K562 (cell line): ENCODE data around the gene VAT1L. TPM values are rescaled to one million over a fixed set of nuclear protein-coding genes. Genes with fewer than 3 reads are reported as not detected.

Experiments used
- ATAC-seq: fragments of 200-7000 bp; cut with Tn5 transposase; 3 replicates; pipeline ENCODE4 v1.9.1; 2020; ENCODE audit warnings: moderate library complexity
- BruUV-seq: library from RNA; stranded (reverse); fragments of 400-500 nt; replicated peaks from 2 replicates; lab custom pipeline; 2021; lab: Mats Ljungman, UMichigan
- CTCF ChIA-PET: fragments of 300-600 bp; formaldehyde crosslinking; extraction: SDS; loops from one replicate; lab custom pipeline; 2021; ENCODE audit warnings: low intra/inter-chr PET ratio; lab: Yijun Ruan, JAX
- POLR2A ChIA-PET: fragments of 300-600, 350-650 bp; sonication (Branson Sonifier 250); formaldehyde crosslinking; extraction: SDS; loops from one replicate; lab custom pipeline; 2021; ENCODE audit warnings: antibody characterized with exemption, inconsistent platforms; lab: Yijun Ruan, JAX
- DNase-seq, 4 experiments: peaks; one replicate each; pipeline versions ENCODE4 v3.0.0 to v3.0.0-alpha.2; 2011 to 2018; ENCODE audit warnings: low spot score in 3 of 4, mixed read lengths in 3 of 4; ENCODE audit errors: extremely low read depth in 1 of 4
- FAIRE-seq: peaks from 2 replicates; lab custom pipeline; 2011; peaks lifted over from hg19 to GRCh38; lab: Jason Lieb, UNC
- H2AFZ ChIP-seq: 2 replicates; pipeline ENCODE4 v1.6.0; 2011; ENCODE audit warnings: low read depth, low read length, control low read depth, inconsistent platforms
- H3K27ac ChIP-seq: fragments of 200-600 bp; 3 replicates; pipeline ENCODE4 v1.8.0; 2011; ENCODE audit warnings: low read depth, mild to moderate bottlenecking, control low read depth, inconsistent platforms, low read length, moderate library complexity, mixed read lengths; ENCODE audit errors: extremely low read depth
- H3K27me3 ChIP-seq, 2 experiments: fragments of 300-600 bp in 1 of 2; 2 replicates in 1 of 2; 3 replicates in 1 of 2; pipeline versions ENCODE4 v1.6.0 to v1.8.0; 2011; ENCODE audit warnings: inconsistent platforms in 2 of 2, low read length in 2 of 2, mild to moderate bottlenecking in 1 of 2, mixed read lengths in 1 of 2, moderate library complexity in 1 of 2; ENCODE audit not compliant: control insufficient read depth in 2 of 2, insufficient read depth in 2 of 2
- H3K36me3 ChIP-seq: fragments of 300-600 bp; 3 replicates; pipeline ENCODE4 v1.8.0; 2011; ENCODE audit warnings: mild to moderate bottlenecking, low read length, inconsistent platforms; ENCODE audit not compliant: control insufficient read depth, insufficient read depth
- H3K4me1 ChIP-seq, 2 experiments: fragments of 200-600 bp in 1 of 2; replicated peaks in 1 of 2; 2 replicates in 1 of 2; 3 replicates in 1 of 2; pipeline versions ENCODE4 v1.5.1 to v1.8.0; 2011; ENCODE audit warnings: inconsistent platforms in 2 of 2, low read length in 2 of 2, mild to moderate bottlenecking in 1 of 2, mixed read lengths in 1 of 2, moderate library complexity in 1 of 2; ENCODE audit not compliant: control insufficient read depth in 2 of 2, insufficient read depth in 2 of 2
- H3K4me2 ChIP-seq: 2 replicates; pipeline ENCODE4 v1.6.1; 2011; ENCODE audit warnings: low read length, control low read depth, inconsistent platforms, mixed read lengths; ENCODE audit not compliant: insufficient read depth
- H3K4me3 ChIP-seq: fragments of 200-600 bp; sonication (generic), shearing (Covaris generic); 2 replicates; pipeline ENCODE4 v1.5.1; 2016; ENCODE audit warnings: control low read depth, inconsistent platforms
- H3K79me2 ChIP-seq: fragments of 200-600 bp; 3 replicates; pipeline ENCODE4 v1.8.0; 2011; ENCODE audit warnings: low read length, inconsistent platforms; ENCODE audit not compliant: control insufficient read depth, insufficient read depth
- H3K9ac ChIP-seq, 2 experiments: 2 replicates each; pipeline versions ENCODE4 v1.6.0 to v1.6.1; 2011; ENCODE audit warnings: low read depth in 2 of 2, low read length in 2 of 2, control low read depth in 1 of 2, inconsistent platforms in 1 of 2, mild to moderate bottlenecking in 1 of 2, mixed read lengths in 1 of 2; ENCODE audit not compliant: insufficient read depth in 1 of 2
- H3K9me1 ChIP-seq: one replicate; pipeline ENCODE4 v1.6.0; 2011; ENCODE audit warnings: inconsistent platforms, mild to moderate bottlenecking, low read length, moderate library complexity; ENCODE audit not compliant: control insufficient read depth, insufficient read depth
- H3K9me3 ChIP-seq: replicated peaks from 2 replicates; pipeline ENCODE4 v1.5.1; 2011; ENCODE audit warnings: low read depth, low read length, inconsistent platforms; ENCODE audit not compliant: control insufficient read depth, insufficient read depth
- H4K20me1 ChIP-seq: replicated peaks from 2 replicates; pipeline ENCODE4 v1.6.1; 2011; ENCODE audit warnings: low read length, inconsistent platforms, mixed read lengths; ENCODE audit not compliant: control insufficient read depth, insufficient read depth
- ASH1L ChIP-seq: fragments of 450-650 bp; IDR thresholded peaks from 2 replicates; pipeline ENCODE4 v1.6.1; 2018; ENCODE audit warnings: borderline replicate concordance, mild to moderate bottlenecking, low read depth; ENCODE audit not compliant: partially characterized antibody
- ATF1 ChIP-seq, 2 experiments: fragments of 450-650 bp in 1 of 2; IDR thresholded peaks; 2 replicates each; pipeline ENCODE4 v1.6.1; 2016; ENCODE audit warnings: missing compliant biosample characterization in 1 of 2, missing genetic modification characterization in 1 of 2
- DACH1 ChIP-seq: fragments of 450-650 bp; IDR thresholded peaks from 2 replicates; pipeline ENCODE4 v1.6.1; 2018; ENCODE audit not compliant: partially characterized antibody
- HNRNPL ChIP-seq: fragments of 200-400 bp; formaldehyde crosslinking; IDR thresholded peaks from 2 replicates; pipeline ENCODE4 v1.6.1; 2017; ENCODE audit warnings: low read depth, mild to moderate bottlenecking, low read length
- IFI16 ChIP-seq: fragments of 250-450 bp; sonication (Bioruptor Pico); IDR thresholded peaks from 2 replicates; pipeline ENCODE4 v2.1.2; 2022; ENCODE audit warnings: mild to moderate bottlenecking, inconsistent platforms
- MAFK ChIP-seq: IDR thresholded peaks from 2 replicates; pipeline ENCODE4 v1.6.1; 2011; ENCODE audit warnings: low read length, improper control_type of control experiment
- PCBP1 ChIP-seq: fragments of 200-400 bp; formaldehyde crosslinking; IDR thresholded peaks from 2 replicates; pipeline ENCODE4 v1.6.1; 2018; ENCODE audit warnings: mild to moderate bottlenecking, low read depth, low read length; ENCODE audit not compliant: poor library complexity, severe bottlenecking
- POLR3G ChIP-seq: IDR thresholded peaks from 2 replicates; pipeline ENCODE4 v1.6.1; 2011; ENCODE audit not compliant: insufficient read length, insufficient replicate concordance; ENCODE audit errors: extremely low read depth
- TAF9B ChIP-seq: fragments of 450-650 bp; IDR thresholded peaks from 2 replicates; pipeline ENCODE4 v1.6.1; 2018; ENCODE audit warnings: mild to moderate bottlenecking; ENCODE audit not compliant: partially characterized antibody
- TRIM25 ChIP-seq: fragments of 450-650 bp; IDR thresholded peaks from 2 replicates; pipeline ENCODE4 v1.7.0; 2016; ENCODE audit warnings: borderline replicate concordance
- WGBS: fragments of 100-300 bp; shearing (Covaris generic); methylation state at CpG from one replicate; pipeline ENCODE4 v1.1.6; 2016; ENCODE audit warnings: low coverage, mixed read lengths; ENCODE audit not compliant: insufficient coverage; ENCODE audit errors: missing lambda C conversion rate; 5-methylcytosine and 5-hydroxymethylcytosine counted together
- in situ Hi-C: fragments of 300-500 bp; cut with MboI; formaldehyde crosslinking; loops from 4 replicates; pipeline ENCODE4 v1.15.0; 2018; ENCODE audit warnings: inconsistent platforms, mixed read lengths
- intact Hi-C: fragments of 100-400 bp; cut with micrococcal nuclease; formaldehyde crosslinking; loops from 2 replicates; pipeline ENCODE4 v1.14.2; 2022
- polyA plus RNA-seq, 8 experiments: library from polyadenylated mRNA; depleted of rRNA in 4 of 8; stranded (reverse) in 5 of 8; unstranded in 3 of 8; fragments of >200 nt; fragmentation: Nextera tagmentation in 2 of 8; fragmentation: Illumina TruSeq in 1 of 8; extraction: Ambion mirVana in 2 of 8; extraction: Trizol in 1 of 8; gene quantifications; 2 replicates each; pipeline versions ENCODE4 v1.2.1 to v1.2.3, GENCODE V29; 2011 to 2014; ENCODE audit warnings: inconsistent platforms in 1 of 8, missing spikeins in 1 of 8
- total RNA-seq, 7 experiments: library from RNA; depleted of rRNA in 6 of 7; stranded (reverse); fragments of >200 nt in 6 of 7; fragmentation: Illumina TruSeq in 2 of 7; extraction: Trizol in 2 of 7; gene quantifications; 2 replicates each; pipeline versions ENCODE4 v1.2.1 to v1.2.3, GENCODE V29; 2011 to 2021; ENCODE audit warnings: low replicate concordance in 1 of 7
- TF ChIP-seq, protein P1 (sequence below): fragments of 250-450 bp; sonication (Bioruptor Pico); IDR thresholded peaks from 2 replicates; pipeline ENCODE4 v1.8.0; 2022; ENCODE audit warnings: moderate library complexity, mild to moderate bottlenecking, inconsistent platforms
- TF ChIP-seq, protein P2 (sequence below): fragments of 250-450 bp; sonication (Bioruptor Pico); IDR thresholded peaks from 2 replicates; pipeline ENCODE4 v1.5.0; 2021; ENCODE audit warnings: mild to moderate bottlenecking, borderline replicate concordance
- TF ChIP-seq, protein P3 (sequence below): sonication (generic); formaldehyde crosslinking; IDR thresholded peaks from 2 replicates; pipeline ENCODE4 v1.8.0; 2023; ENCODE audit warnings: mild to moderate bottlenecking, missing genetic modification reagents

VAT1L gene
- total and polyA plus RNA-seq, 9 of the 15 experiments (the other 6 are each of a cell fraction or from before 2014, with no cell fraction given): 0.01 TPM; not detected in 8

GRCh38 chr16:77739559-77739892 is 48.8 kb upstream of the VAT1L start:
- POLR2A ChIA-PET: no interaction called here
- TF ChIP-seq, protein P1, sequence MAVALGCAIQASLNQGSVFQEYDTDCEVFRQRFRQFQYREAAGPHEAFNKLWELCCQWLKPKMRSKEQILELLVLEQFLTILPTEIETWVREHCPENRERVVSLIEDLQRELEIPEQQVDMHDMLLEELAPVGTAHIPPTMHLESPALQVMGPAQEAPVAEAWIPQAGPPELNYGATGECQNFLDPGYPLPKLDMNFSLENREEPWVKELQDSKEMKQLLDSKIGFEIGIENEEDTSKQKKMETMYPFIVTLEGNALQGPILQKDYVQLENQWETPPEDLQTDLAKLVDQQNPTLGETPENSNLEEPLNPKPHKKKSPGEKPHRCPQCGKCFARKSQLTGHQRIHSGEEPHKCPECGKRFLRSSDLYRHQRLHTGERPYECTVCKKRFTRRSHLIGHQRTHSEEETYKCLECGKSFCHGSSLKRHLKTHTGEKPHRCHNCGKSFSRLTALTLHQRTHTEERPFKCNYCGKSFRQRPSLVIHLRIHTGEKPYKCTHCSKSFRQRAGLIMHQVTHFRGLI (CRISPR knock-in tag): peak; percentile 92
- TF ChIP-seq TRIM25: no peak
- TF ChIP-seq, protein P2, sequence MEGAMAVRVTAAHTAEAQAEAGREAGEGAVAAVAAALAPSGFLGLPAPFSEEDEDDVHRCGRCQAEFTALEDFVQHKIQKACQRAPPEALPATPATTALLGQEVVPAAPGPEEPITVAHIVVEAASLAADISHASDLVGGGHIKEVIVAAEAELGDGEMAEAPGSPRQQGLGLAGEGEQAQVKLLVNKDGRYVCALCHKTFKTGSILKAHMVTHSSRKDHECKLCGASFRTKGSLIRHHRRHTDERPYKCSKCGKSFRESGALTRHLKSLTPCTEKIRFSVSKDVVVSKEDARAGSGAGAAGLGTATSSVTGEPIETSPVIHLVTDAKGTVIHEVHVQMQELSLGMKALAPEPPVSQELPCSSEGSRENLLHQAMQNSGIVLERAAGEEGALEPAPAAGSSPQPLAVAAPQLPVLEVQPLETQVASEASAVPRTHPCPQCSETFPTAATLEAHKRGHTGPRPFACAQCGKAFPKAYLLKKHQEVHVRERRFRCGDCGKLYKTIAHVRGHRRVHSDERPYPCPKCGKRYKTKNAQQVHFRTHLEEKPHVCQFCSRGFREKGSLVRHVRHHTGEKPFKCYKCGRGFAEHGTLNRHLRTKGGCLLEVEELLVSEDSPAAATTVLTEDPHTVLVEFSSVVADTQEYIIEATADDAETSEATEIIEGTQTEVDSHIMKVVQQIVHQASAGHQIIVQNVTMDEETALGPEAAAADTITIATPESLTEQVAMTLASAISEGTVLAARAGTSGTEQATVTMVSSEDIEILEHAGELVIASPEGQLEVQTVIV (CRISPR knock-in tag): no peak
- no peak for TF ChIP-seq ATF1 (CRISPR knock-in tag; IDR thresholded peaks at IDR 0.05)
- peak; percentile 51 for TF ChIP-seq ATF1 (tag; IDR thresholded peaks at IDR 0.05)
- TF ChIP-seq POLR3G: no peak
- no peak for TF ChIP-seq DACH1
- TF ChIP-seq, protein P3, sequence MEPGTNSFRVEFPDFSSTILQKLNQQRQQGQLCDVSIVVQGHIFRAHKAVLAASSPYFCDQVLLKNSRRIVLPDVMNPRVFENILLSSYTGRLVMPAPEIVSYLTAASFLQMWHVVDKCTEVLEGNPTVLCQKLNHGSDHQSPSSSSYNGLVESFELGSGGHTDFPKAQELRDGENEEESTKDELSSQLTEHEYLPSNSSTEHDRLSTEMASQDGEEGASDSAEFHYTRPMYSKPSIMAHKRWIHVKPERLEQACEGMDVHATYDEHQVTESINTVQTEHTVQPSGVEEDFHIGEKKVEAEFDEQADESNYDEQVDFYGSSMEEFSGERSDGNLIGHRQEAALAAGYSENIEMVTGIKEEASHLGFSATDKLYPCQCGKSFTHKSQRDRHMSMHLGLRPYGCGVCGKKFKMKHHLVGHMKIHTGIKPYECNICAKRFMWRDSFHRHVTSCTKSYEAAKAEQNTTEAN: no peak
- no peak for TF ChIP-seq HNRNPL
- TF ChIP-seq IFI16: 0 out of 2 replicates have a peak, but pooled peaks have one; percentile 44
- no peak for TF ChIP-seq PCBP1
- no peak for TF ChIP-seq ASH1L
- TF ChIP-seq MAFK: no peak
- TF ChIP-seq TAF9B: no peak

More at GRCh38 chr16:77739559-77739892, 48.8 kb upstream of the VAT1L start:
- H3K9me1 ChIP-seq: no peaks in the 10 kb centered on the region
- no peak overlapping the region for H2AFZ ChIP-seq
- H3K27ac ChIP-seq: no peak overlapping the region
- H4K20me1 ChIP-seq: no peaks in the 10 kb centered on the region
- no peaks in the 10 kb centered on the region for H3K9me3 ChIP-seq
- H3K27me3 ChIP-seq: peaks cover 3 to 9% of the 10 kb centered on the region in 2 experiments; a peak in 2 of 5 replicates
- in situ Hi-C loops (no loop called here), intact Hi-C loops (no loop called here)
- DNase-seq: peak in 1 of 4 experiments; percentile 14
- H3K4me3 ChIP-seq: no peak overlapping the region
- FAIRE-seq: no peak
- peaks cover 0 to 5% of the 10 kb centered on the region in 2 experiments; a peak in 2 of 5 replicates for H3K4me1 ChIP-seq
- peak overlapping the region; percentile 8; the same call in 1 of the 2 replicates for H3K4me2 ChIP-seq
- H3K9ac ChIP-seq: no peak overlapping the region
- H3K79me2 ChIP-seq: no peaks in the 10 kb centered on the region
- CTCF ChIA-PET: no interaction called here
- no TSS peak for BruUV-seq
- no peaks in the 10 kb centered on the region for H3K36me3 ChIP-seq
- WGBS: 0% methylated on average over 1 of the region's 1 CpG
- ATAC-seq: peak; percentile 53
